MM.1S (cell line): ENCODE results near the gene DHX9.

Experiments
- CTCF ChIP-seq: fragments of 300-600 bp; sonication (generic); IDR thresholded peaks from 2 replicates; pipeline ENCODE4 v1.5.1; 2016; ENCODE audit warnings: antibody characterized with exemption, low read length, mixed read lengths
- EZH2phosphoT487 ChIP-seq: fragments of 300-600 bp; sonication (generic); IDR thresholded peaks from 2 replicates; pipeline ENCODE4 v1.6.1; 2018; ENCODE audit warnings: antibody characterized with exemption, low read length

DNA sequence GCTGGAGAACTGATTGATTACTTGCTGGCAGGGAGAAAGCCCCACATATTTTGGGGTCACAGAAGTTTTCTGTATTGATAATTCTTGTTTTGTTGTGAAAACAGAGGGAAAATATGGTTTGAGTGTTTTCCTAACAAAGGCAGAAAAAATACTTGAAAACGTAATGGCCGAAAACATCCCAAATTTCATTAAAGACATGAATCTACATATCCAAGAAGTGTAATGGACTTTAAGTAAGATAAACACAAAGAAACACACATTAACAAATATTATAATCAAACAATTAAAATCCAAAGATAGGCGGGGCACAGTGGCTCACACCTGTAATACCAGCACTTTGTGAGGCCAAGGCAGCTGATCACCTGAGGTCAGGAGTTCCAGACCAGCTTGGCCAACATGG lies 74.3 kb downstream of the DHX9 start:
- TF ChIP-seq CTCF (no peak), EZH2phosphoT487 (no peak)
